ENCODE results near the gene EXOC3. TPM values are rescaled to one million over a fixed set of nuclear protein-coding genes. Genes with fewer than 3 reads are reported as not detected.

EXOC3 gene
- total RNA-seq, 1 donor from 2014 or later = 43.3 TPM

DNA sequence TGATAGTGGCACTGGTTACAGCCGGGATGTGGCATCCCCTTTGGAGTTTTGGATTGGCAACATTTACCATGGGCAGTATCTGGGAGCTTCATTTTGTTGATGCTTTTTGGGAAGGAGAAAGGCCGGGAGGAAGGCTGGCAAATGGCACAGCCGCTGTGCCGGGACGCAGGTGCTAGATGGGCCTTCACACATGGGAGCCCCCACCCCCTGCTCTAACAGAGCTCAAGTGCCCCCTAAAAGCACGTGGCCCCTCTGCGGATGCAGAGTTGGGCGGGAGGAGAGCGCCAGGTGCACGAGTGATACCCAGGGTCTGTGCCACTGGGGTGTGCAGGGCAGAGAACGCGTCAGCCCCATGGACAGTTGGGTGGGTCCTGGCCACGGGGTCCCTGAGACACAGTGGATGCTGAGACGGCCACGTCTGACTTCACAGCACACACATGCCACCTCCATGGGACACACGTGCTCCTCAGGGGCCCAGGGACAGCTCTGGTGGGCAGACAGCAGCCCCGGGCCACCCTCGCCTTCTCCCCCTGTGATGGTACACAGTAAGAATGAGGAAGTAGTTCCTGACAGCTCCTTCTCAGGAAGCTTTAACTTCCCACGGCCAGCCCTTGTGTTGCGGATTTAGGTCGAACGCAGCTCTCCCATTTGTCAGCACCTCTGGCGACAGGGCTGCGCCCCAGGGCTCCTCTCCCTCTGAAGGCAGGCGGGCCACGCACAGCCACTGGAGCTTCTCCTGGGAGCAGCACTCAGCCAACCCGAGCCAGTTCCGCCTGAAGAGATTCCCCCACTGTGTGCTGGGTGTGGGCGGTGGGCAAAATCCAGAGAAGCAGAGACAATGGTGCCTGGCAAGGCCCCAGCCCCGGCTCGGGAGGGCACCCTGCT lies 70.5 kb downstream of the EXOC3 start:
- peaks cover 2% of the 10 kb centered on the region for H3K36me3 Mint-ChIP-seq (ENCODE audit: low read depth)
- H3K27me3 Mint-ChIP-seq (ENCODE audit: low read depth) = peaks cover 50% of the 10 kb centered on the region
- DNase-seq (ENCODE audit: low spot score) = no peak
- H3K4me1 Mint-ChIP-seq (ENCODE audit: low read depth) = no peaks in the 10 kb centered on the region
- no peak overlapping the region for H3K4me3 Mint-ChIP-seq (ENCODE audit: unreplicated experiment)
- peaks cover 3% of the 10 kb centered on the region for H3K9me3 Mint-ChIP-seq (ENCODE audit: low read depth)
- TF ChIP-seq, protein P1, sequence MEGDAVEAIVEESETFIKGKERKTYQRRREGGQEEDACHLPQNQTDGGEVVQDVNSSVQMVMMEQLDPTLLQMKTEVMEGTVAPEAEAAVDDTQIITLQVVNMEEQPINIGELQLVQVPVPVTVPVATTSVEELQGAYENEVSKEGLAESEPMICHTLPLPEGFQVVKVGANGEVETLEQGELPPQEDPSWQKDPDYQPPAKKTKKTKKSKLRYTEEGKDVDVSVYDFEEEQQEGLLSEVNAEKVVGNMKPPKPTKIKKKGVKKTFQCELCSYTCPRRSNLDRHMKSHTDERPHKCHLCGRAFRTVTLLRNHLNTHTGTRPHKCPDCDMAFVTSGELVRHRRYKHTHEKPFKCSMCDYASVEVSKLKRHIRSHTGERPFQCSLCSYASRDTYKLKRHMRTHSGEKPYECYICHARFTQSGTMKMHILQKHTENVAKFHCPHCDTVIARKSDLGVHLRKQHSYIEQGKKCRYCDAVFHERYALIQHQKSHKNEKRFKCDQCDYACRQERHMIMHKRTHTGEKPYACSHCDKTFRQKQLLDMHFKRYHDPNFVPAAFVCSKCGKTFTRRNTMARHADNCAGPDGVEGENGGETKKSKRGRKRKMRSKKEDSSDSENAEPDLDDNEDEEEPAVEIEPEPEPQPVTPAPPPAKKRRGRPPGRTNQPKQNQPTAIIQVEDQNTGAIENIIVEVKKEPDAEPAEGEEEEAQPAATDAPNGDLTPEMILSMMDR (IDR thresholded peaks at IDR 0.05) = no peak
- H3K27ac Mint-ChIP-seq (ENCODE audit: unreplicated experiment) = no peak overlapping the region

GRCh38 chr5:514101-514485 lies 71.1 kb downstream of the EXOC3 start:
- no peak for DNase-seq (ENCODE audit: low spot score)
- H3K27me3 Mint-ChIP-seq (ENCODE audit: low read depth) = peaks cover 51% of the 10 kb centered on the region
- H3K4me1 Mint-ChIP-seq (ENCODE audit: low read depth) = no peaks in the 10 kb centered on the region
- TF ChIP-seq, protein P1 (IDR thresholded peaks at IDR 0.05) = no peak
- no peak overlapping the region for H3K27ac Mint-ChIP-seq (ENCODE audit: unreplicated experiment)
- H3K9me3 Mint-ChIP-seq (ENCODE audit: low read depth) = peaks cover 3% of the 10 kb centered on the region
- no peak overlapping the region for H3K4me3 Mint-ChIP-seq (ENCODE audit: unreplicated experiment)
- peaks cover 2% of the 10 kb centered on the region for H3K36me3 Mint-ChIP-seq (ENCODE audit: low read depth)

DNA sequence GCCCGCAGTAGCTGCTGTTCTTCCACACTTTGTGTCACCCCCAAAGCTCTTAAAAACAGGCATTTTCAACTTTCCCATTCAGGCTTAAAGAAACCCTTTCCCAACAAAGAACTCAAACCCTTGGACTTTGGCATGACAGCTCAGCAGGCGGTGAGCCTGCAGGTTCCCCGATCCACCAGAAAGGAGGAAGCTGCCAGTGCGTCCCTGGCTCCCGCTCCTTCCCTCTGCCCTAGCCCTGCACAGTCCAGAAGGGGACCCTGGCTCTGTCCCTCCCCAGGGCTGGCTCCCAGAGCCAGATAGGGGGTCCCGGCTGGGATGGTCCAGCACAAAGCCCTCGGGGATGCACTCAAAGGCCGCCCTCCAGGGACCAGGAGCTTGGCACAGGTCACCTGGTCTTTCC lies 71.7 kb downstream of the EXOC3 start:
- Mint-ChIP-seq H3K27me3 (ENCODE audit: low read depth) (peaks cover 49% of the 10 kb centered on the region), H3K36me3 (ENCODE audit: low read depth) (peaks cover 2% of the 10 kb centered on the region), H3K27ac (ENCODE audit: unreplicated experiment) (no peak overlapping the region), H3K4me1 (ENCODE audit: low read depth) (no peaks in the 10 kb centered on the region), H3K4me3 (ENCODE audit: unreplicated experiment) (no peak overlapping the region), H3K9me3 (ENCODE audit: low read depth) (peaks cover 3% of the 10 kb centered on the region)
- TF ChIP-seq, protein P1 (IDR thresholded peaks at IDR 0.05) = no peak
- DNase-seq (ENCODE audit: low spot score) = no peak

DNA sequence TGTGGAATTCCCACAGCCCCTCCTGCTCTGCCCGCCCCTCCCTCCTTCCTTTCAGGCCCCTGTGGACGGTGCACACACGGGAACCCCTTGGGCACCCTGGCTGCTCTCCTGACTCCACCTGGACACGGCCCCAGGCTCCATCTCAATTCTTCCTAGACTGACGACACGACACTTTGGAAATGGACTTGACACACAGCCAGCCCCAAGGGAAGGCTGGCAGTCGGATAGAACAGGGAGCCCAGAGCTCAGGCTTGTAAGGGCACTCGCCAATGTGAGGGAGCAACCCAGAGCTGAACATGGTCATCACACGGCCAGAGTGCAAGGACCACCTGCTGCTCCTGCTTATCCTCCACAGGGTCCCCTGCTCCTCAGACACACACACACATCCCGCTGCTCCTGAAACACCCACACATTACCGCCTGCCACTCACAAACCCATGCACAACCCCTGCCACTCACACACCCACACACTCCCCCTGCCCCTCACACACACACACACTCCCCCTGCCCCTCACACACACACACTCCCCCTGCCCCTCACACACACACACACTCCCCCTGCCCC lies 72.4 kb downstream of the EXOC3 start:
- Mint-ChIP-seq H3K27me3 (ENCODE audit: low read depth) (peaks cover 46% of the 10 kb centered on the region), H3K4me1 (ENCODE audit: low read depth) (no peaks in the 10 kb centered on the region), H3K9me3 (ENCODE audit: low read depth) (peaks cover 3% of the 10 kb centered on the region), H3K27ac (ENCODE audit: unreplicated experiment) (no peak overlapping the region), H3K36me3 (ENCODE audit: low read depth) (peaks cover 2% of the 10 kb centered on the region), H3K4me3 (ENCODE audit: unreplicated experiment) (no peak overlapping the region)
- TF ChIP-seq, protein P1 (IDR thresholded peaks at IDR 0.05) = no peak
- DNase-seq (ENCODE audit: low spot score) = no peak

- Mint-ChIP-seq H3K9me3 (ENCODE audit: low read depth) (peaks cover 3% of the 10 kb centered on the region), H3K4me1 (ENCODE audit: low read depth) (no peaks in the 10 kb centered on the region), H3K27me3 (ENCODE audit: low read depth) (peaks cover 44% of the 10 kb centered on the region), H3K27ac (ENCODE audit: unreplicated experiment) (no peak overlapping the region), H3K4me3 (ENCODE audit: unreplicated experiment) (no peak overlapping the region), H3K36me3 (ENCODE audit: low read depth) (peaks cover 2% of the 10 kb centered on the region)
- DNase-seq (ENCODE audit: low spot score) = no peak
- TF ChIP-seq, protein P1 (IDR thresholded peaks at IDR 0.05) = no peak
Measured at GRCh38 chr5:516338-516925, 73.5 kb downstream of the EXOC3 start.
